CD4-positive, alpha-beta T cell treated with Interferon alpha-2 for 1 hour (primary cell): ENCODE results near the gene PATJ.
"Not testable (repeated sequence)": the region's sequence is repeated elsewhere in the genome, so short reads cannot be mapped to it uniquely, and the experiment has no call there.

ENCODE experiments used
- DNase-seq, 2 donors: peaks; one replicate each; pipeline ENCODE4 v3.0.0-alpha.2; 2020 to 2022

The PATJ gene

DNA sequence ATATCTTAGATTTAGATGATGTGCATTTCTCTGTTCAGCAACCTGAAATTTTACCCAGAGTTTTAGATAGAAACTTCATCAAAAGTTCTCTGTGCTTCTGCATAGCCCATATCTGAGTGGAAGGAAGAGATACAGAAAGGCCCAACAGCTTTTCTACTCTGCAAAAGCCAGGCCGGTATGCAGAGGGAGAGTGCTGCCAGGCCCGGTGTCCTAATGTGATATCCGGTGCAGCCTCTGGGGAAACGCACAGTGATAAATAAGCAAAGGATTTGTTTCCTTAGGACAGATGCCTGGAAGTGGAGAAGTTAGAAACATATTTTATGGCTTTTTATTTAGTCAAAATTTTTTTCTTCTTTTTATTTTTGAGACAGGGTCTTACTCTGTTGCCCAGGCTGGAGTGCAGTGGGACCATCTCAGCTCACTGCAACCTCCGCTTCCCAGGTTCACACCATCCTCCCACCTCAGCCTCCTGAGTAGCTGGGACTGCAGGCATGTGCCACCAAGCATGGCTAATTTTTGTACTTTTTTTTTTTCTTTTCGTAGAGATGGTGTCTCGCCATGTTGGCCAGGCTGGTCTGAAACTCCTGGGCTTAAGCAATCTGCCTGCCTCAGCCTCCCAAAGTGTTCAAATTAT is 145.8 kb downstream of the PATJ start:
- no peak for DNase-seq

DNA sequence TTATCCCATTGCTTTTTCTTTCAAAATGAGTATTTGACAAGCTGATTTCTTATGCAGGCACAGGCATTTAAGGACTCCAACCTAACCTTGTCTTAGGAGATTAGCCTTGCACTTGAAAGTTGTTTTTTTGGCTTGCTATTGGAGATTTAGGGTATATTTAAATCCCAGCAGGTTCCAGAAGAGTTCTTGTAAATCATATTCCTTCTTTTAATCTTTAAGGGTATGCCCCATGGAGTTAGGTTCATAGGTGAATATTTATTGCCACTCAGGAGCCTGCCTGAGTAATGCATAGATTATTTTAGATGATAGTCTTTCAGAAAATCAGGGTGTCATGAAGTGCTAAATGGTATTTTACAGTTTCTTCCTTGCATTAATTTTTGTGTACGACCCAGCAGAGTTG is 146.5 kb downstream of the PATJ start:
- DNase-seq = no peak

DNA sequence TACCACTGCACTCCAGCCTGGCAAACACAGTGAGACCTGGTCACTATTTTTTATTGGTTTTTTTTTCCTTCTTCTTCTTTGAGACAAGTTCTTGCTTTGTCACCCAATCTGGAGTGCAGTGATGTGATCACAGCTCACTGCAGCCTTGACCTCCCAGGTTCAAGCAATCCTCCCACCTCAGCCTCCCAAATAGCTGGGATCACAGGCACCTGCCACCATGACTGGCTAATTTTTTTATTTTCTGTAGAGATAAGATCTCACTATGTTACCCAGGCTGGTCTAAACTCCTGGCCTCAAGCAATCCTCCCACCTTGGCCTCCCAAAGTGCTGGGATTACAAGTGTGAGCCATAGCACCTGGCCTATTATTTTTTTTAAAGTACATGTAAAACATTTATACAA is 148.2 kb downstream of the PATJ start:
- DNase-seq = not testable (repeated sequence)

DNA sequence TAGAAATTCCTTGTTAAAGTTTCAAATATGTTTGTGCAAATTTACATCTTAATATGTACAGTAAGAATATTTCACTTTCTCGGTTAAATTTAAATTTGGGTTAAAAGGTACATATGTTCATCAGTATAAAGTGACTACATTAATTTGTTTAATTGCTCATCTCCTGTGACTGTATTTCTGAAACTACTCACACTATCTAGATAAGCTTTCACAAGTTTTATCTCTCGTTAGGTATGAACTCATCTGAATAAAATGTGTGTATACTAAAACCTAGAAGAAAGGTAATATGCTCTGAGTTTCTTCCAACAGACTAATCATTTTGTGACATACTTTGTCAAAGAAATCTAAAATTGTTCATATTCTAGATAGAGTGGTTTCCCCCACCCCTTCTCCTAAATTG is 150.7 kb downstream of the PATJ start:
- no peak for DNase-seq

DNA sequence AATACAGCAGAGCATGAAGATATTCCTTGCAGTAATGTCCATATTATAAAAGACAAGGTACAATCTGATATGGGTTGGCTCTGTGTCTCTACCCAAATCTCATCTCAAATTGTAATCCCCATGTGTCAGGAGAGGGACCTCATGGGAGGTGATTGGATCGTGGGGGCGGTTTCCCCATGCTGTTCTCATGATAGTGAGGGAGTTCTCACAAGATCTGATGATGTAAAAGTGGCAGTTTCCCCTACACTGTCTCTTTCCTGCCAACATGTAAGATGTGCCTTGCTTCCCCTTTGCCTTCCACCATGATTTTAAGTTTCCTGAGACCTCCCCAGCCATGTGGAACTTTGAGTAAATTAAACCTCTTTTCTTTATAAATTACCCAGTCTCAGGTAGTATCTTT is 152.0 kb downstream of the PATJ start:
- DNase-seq = not testable (repeated sequence)

DNA sequence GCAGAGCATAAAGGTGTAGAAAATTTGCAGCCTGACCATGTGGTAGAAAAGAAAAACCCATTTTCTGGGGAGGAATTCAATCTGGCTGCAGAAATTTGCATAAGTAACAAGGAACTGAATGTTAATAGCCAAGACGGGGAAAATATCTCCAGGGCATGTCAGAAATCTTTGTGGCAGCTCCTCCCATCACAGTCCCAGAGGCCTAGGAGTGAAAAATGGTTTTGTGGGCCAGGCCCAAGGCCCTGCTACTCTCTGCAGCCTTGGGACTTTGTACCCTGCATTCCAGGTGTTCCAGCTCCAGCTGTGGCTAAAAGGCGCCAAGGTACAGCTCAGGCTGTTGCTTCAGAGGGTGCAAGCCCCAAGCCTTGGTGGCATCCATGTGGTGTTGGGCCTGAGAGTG is 152.9 kb downstream of the PATJ start:
- DNase-seq = no peak

DNA sequence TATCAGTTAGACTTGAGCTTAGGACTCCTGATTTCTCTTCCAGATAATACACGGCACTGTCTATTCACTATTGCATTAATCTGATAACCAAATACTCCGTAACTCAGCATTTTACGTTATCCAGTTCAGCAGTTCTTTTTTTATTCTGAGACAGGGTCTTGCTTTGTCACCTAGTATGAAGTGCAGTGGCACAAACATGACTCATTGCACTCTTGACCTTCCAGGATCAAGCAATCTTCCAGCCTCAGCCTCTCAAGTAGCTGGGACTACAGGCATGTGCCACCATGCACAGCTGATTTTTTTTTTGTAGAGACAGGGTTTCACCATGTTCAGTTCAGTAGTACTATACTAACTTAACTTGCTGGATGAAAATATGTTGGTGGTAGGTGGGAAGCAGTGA is 156.4 kb downstream of the PATJ start:
- no peak for DNase-seq

DNA sequence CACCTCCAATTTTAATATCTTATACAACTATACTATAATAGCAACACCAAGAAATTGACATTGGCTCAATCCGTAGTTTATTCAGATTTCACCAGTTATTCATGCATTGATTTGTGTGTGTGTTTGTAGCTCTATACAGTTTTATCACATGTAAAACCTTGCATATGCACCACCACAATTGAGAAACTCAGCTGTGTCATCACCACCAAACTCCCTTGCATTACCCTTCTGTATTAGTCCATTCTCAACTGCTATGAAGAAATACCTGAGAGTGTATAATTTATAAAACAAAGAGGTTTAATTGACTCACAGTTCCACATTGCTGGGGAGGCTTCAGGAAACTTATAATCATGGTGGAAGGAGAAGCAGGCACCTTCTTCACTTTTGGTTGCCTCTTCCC is 162.1 kb downstream of the PATJ start:
- DNase-seq = no peak

DNA sequence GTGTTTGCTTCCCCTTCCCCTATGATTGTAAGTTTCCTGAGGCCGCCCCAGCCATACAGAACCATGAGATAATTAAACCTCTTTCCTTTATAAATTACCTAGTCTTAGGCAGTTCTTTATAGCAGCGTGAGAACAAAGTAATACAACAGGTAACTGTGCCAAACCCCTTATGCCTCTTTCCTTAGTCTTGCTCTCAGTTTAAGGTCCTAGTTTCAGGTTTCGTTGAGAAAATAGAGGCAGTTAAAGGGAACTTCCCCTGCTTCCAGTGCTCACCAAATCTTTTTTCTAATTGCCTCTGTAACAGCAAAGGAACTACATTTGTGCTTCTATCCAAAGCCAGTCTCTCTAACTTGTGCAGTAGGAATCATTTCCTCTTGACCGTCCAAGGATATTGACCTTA is 164.8 kb downstream of the PATJ start:
- no peak for DNase-seq

DNA sequence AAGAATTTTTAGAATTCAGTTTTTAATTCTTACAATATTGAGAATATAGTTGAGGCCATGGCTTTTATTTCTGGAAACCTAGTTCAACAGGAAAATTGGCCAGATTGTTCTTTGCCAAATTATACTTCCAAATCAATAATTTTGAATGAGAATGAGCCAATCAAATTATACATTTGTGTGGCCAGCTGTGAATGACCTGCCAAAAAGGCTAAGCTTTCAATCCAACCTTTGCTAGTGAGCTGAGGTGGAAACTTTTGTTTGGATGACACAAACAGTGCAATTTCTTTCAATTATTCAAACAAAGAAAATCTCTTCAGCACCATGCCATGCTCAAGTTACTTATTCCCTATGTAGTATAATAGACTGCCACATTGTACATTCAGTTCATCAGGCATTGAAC is 167.8 kb downstream of the PATJ start:
- DNase-seq = no peak

DNA sequence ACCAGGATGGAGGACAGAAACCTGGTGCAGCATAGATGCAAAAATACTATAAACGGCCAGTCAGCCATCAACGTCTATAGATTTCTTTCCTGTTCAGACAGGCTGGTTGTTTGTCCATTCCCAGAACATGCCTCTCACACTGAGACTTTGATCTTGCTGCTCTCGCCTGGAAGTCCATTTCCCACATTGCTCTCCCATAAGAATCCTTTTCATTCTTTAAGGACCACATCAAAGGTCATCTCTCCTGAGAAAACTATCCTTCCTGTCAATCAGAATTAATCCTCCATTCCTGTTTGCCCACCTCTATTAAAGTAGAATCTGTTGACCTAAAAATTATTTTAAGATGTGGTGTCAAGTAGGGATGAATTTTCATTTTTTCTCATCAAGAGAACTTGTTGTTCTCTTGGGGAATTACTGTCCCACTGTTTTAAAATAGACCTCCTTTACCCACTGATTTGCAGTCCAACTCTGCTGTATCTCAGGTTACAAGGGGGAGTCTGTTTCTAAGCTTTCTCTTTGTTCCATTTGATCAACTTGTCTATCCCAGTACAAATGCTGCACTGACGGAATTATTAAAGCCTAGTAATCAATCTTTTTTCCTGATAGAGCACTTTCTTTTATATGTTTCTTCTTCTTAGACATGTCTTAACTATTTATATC is 172.7 kb downstream of the PATJ start:
- DNase-seq = no peak

DNA sequence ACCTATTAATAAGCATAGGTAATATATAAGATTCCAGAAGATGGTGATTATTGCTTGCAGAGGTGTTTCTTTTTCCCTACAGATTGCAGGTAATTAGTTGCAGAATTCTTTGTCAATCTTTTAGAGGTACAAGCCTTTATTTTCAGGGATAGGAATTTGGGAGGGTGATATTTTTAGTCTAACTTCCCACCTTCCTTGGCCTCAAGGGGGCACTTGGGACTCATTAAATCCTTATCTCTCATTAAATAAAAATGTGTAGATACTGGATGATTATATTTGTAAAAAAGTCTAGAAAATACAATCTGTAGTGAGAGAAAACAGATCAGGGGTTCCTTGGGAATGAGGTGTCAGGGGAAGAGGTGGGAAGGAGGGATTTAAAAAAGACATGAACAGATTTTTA is 179.2 kb downstream of the PATJ start:
- no peak for DNase-seq

DNA sequence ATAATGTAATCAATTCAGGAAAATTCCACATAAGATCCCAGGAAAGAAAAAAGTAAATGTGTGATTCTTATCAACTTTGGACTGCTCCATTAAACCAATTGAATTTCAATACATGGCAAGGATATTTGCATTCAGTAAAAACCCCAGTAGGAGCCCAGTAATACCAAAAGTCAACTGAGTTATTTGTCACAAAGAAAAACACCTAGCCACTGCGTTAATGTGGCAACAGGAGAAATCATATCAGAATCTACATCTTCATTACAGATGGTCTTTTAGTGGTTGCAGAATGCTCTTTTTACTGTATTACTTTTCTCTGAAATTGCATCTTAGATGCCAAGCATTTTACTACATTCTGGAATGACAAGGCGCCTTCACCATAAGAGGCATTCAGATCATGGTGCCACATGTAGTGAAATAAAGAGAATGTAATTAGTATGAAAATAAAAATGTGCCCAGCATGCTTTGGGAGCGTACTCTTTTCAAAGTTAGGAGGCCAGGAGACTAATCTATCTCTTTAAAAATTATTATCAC is 180.7 kb downstream of the PATJ start:
- DNase-seq = no peak

DNA sequence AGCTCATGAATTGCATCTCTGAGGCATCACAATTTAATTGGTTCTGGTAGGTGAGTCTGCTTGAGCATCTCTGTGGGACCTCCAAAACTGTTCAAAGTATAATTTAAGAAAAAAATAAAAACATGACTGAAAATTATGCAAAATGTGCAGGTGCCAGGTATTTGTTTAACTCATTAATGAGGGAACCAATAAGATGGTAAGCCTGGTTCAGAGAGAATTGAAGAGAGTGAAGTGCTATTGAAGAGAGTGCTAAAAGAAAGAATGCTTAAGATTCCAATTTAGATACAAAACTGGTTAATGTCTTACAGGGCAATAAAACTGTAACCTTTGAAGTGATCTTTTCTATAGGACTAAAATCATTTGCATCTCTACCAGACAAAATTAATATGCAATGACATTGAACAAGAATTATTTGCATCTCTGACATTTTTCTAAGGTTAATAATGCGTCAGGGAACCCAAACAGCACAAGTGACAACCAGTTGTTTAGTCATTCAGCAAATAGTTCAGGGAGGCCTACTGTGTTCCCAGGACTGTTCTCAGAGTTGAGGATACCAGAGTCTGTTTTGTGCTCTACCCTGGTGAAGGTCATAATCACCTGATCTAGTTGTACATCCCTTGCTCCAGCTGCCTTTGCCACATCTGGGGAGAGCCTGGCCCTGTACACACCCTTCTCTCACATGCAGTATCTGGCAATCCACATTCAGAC is 183.5 kb downstream of the PATJ start:
- no peak for DNase-seq

DNA sequence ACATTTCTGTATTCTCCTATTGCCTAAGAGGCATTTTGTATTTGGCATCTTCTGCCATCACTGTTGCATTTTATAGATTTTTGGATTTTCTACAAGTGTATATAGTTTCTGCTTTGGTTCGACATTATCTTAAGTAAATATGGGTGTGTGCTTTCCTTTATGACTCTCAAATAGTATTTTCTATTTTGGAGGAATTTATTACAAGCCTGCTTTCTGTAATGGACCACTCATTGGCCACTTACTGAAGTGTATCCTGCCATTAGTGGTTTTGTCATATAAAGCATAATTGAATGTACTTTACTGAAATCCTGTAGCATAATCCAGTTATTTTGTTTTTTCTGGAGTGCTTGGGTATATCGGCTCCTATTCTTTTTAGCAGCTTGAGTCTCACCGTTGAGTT is 184.3 kb downstream of the PATJ start:
- no peak for DNase-seq

DNA sequence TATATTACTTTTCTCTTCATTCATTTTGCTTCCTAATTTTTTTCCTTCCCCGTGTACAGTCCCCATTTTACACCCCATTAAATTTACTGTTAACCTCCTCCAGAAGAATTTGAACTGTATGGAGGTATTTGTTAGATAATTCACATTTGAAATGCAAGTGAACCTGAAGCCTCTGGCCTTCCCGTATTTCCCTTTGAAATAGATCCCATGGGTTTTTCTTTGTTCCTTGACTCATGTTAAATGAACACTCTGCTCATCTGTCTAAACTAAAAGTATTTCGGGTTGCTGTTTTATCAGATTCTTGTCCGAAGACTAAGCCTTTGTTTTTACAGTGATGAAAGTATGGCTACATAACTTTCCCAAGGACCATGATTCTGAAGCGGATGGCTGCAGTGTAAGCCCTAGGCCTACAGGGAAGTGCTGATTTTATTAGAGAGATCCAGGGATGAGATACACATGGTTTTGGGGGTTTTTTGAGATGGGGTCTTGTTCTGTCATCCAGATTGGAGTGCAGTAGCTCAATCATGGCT is 187.9 kb downstream of the PATJ start:
- no peak for DNase-seq

DNA sequence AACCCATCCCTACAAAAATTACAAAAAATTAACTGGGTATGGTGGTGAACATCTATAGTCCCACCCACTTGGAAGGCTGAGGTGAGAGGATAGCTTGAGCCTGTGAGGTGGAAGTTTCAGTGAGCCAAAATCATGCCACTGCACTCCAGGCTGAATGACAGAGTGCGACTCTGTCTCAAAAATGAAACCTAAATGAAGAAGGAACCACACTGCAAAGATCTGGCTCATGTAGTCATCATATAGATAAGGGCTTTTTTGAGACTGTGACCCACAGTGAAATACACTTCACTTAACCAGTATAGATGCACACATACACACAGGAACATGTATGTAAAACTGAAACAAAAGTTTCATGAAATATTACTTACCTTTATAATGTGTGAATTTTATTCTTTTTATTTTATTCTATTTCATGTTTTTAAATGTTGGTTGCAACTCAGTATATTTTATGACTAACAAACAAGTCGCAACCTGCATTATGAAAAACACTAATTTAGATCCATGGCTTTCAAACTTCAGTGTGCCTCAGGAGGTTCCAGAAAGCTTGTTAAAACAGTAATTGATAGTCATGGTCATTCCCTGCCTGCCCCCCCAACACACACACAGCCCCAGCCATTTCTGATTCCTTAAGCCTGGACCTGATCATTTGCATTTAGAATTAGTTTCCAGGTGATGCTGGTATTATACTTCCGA is 189.5 kb downstream of the PATJ start:
- DNase-seq = no peak

DNA sequence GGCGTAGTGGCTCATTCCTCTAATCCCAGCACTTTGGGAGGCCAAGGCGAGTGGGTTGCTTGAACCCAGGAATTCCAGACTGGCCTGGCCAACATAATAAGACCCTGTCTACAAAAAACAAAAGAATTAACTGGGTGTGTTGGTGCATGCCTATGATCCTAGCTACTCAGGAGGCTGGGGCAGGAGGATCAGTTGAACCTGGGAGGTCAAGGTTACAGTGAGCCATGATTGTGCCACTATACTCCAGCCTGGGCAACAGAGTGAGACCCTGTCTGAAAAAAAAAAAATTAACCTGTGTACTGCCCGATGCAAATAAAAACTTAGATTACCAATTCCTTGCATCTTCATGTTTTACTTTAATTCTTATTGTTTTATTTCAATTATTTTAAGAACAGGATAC is 193.2 kb downstream of the PATJ start:
- DNase-seq = no peak

DNA sequence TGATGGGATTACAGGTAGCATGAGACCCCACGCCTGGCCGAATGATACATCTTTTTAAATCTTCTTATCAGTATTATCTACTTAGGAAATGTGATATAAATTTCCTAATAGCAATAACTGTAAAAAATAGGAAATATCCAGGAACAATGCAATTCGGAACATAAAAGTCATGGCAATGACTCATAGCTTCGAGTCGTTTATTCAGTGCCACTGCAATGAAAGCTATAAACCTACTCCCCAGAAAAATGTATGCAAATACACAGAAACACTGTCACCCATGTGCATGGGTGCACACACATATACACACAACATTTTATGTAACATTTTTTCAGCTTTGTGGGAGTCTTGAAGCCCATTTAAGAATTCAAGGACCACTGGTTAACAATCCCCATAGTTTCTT is 194.6 kb downstream of the PATJ start:
- no peak for DNase-seq

DNA sequence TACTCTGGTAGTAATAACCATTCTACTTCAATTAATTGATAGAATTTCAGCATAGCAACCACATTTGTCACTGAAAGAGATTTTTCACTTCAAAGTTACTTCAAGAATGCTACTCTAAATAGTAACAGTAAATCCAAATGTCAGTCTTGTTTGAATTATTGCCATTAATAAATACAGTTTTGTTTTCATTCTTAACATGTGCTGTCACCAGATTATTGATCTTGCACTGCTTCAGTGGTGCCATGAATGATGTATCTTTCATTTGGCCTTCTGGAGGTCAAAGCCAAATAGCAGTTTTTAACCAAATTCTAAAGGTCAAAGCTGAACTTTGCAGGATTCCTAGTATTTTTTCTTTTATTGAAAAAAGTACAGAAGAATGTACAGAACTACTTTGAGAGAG is 199.5 kb downstream of the PATJ start:
- DNase-seq = no peak

DNA sequence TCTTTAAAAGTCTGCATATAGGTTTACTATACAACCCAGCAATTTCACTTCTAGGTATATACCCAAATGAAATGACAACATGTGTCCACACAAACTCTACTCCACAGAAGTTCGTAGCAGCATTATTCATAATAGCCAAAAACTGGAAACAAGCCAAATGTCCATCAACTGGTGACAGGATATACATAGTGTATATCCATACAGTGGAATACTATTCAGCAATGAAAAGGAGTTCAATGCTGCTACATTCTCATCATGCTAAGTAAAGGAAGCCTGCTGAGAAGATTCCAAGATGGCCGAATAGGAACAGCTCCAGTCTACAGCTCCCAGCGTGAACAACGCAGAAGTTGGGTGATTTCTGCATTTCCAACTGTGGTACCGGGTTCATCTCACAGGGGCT is 200.6 kb downstream of the PATJ start:
- DNase-seq = no peak

DNA sequence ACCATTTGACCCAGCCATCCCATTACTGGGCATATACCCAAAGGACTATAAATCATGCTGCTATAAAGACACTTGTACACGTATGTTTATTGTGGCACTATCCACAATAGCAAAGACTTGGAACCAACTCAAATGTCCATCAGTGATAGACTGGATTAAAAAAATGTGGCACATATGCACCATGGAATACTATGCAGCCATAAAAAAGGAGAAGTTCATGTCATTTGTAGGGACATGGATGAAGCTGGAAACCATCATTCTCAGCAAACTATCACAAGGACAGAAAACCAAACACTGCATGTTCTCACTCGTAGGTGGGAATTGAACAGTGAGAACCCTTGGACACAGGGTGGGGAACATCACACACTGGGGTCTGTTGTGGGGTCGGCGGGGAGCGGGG is 206.4 kb downstream of the PATJ start:
- DNase-seq = not testable (repeated sequence)

DNA sequence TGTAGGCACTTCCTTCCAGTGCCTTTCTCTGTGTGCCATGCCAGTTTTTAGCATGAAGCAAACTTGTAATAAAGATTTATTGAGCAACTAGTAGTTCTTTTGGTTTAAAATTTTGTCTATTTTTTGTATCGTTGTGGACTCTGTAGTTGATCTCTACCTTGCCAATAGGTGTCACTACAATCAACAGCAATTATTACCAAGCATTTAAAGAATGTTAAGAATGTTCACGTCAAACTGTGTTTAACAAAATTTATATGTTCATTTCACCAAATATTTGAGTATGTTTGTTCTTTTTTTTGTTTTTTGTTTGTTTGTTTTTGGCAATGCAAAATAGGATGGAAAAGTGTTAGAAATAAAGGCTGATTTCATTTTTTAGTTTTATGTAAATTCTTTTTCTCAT is 208.1 kb downstream of the PATJ start:
- DNase-seq = no peak
